OCI-LY3 (cell line): ENCODE measurements around the gene CHIT1.

Experiments used
- EZH2phosphoT487 ChIP-seq: fragments of 200-600 bp; shearing (Covaris generic); IDR thresholded peaks from 2 replicates; pipeline ENCODE4 v1.6.1; 2018; ENCODE audit warnings: antibody characterized with exemption, mixed run types, low read depth
- TF ChIP-seq, protein P1 (sequence below): fragments of 200-600, 300-600 bp; sonication (generic); IDR thresholded peaks from 2 replicates; pipeline ENCODE4 v1.5.1; 2014; ENCODE audit warnings: antibody characterized with exemption, low read length, low read depth

DNA sequence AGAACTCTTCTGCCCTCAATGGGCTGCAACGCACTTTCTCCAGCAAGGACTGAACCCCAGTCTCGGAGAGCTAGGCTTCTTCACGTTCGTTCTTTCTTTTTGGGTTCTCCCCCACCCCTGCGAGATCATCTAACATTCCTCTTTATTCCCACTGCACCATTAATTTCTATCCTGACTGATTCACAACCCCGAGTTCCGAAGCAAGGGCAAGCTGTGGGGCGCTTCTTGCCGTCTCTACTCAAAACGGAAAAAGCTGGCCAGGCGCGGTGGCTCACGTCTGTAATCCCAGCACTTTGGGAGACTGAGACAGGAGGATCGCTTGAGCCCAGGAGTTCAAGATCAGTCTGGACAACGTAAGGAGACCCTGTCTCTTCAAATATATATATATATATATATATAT lies 38.4 kb upstream of the CHIT1 start:
- TF ChIP-seq, protein P1, sequence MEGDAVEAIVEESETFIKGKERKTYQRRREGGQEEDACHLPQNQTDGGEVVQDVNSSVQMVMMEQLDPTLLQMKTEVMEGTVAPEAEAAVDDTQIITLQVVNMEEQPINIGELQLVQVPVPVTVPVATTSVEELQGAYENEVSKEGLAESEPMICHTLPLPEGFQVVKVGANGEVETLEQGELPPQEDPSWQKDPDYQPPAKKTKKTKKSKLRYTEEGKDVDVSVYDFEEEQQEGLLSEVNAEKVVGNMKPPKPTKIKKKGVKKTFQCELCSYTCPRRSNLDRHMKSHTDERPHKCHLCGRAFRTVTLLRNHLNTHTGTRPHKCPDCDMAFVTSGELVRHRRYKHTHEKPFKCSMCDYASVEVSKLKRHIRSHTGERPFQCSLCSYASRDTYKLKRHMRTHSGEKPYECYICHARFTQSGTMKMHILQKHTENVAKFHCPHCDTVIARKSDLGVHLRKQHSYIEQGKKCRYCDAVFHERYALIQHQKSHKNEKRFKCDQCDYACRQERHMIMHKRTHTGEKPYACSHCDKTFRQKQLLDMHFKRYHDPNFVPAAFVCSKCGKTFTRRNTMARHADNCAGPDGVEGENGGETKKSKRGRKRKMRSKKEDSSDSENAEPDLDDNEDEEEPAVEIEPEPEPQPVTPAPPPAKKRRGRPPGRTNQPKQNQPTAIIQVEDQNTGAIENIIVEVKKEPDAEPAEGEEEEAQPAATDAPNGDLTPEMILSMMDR, result no peak
- no peak for TF ChIP-seq EZH2phosphoT487
